GM12878 (cell line): ENCODE data around the gene FAM177B. TPM values are rescaled to one million over a fixed set of nuclear protein-coding genes. Genes with fewer than 3 reads are reported as not detected.

Experiments
- ATAC-seq: fragments of 200-7000 bp; cut with Tn5 transposase; 3 replicates; pipeline ENCODE4 v1.9.1; 2020; ENCODE audit warnings: mild to moderate bottlenecking, moderate library complexity
- BruUV-seq: library from RNA; stranded (reverse); fragments of 400-500 nt; replicated peaks from 2 replicates; lab custom pipeline; 2021; lab: Mats Ljungman, UMichigan
- CTCF ChIA-PET: fragments of 300-600 bp; sonication (Branson Sonifier 250); formaldehyde crosslinking; extraction: SDS; loops from one replicate; lab custom pipeline; 2021; ENCODE audit warnings: inconsistent platforms; lab: Yijun Ruan, JAX
- POLR2A ChIA-PET: fragments of 350-600 bp; formaldehyde crosslinking; extraction: SDS; loops from one replicate; lab custom pipeline; 2021; ENCODE audit warnings: inconsistent platforms; lab: Charles Lee
- RAD21 ChIA-PET: fragments of 300-600 bp; sonication (Branson Sonifier 250); formaldehyde crosslinking; loops from one replicate; lab custom pipeline; 2023; ENCODE audit warnings: antibody characterized with exemption; ENCODE audit not compliant: unreplicated experiment; lab: Charles Lee
- SMC1A ChIA-PET: fragments of 300-600 bp; sonication (Branson Sonifier 250); formaldehyde crosslinking; loops from one replicate; lab custom pipeline; 2023; ENCODE audit not compliant: unreplicated experiment, uncharacterized antibody; lab: Charles Lee
- DNase-seq: peaks from one replicate; pipeline ENCODE4 v3.0.0-alpha.2; 2011; ENCODE audit warnings: low read depth, low spot score
- FAIRE-seq: peaks from 3 replicates; lab custom pipeline; 2011; peaks lifted over from hg19 to GRCh38; lab: Jason Lieb, UNC
- H2AFZ ChIP-seq: 2 replicates; pipeline ENCODE4 v1.6.0; 2011; ENCODE audit warnings: low read depth, low read length, control low read depth; ENCODE audit not compliant: control insufficient read depth
- H3K27ac ChIP-seq: 2 replicates; pipeline ENCODE4 v1.5.1; 2011; ENCODE audit warnings: control low read depth; ENCODE audit not compliant: control insufficient read depth, insufficient read depth
- H3K27me3 ChIP-seq, 2 experiments: replicated peaks in 1 of 2; 2 replicates each; pipeline versions ENCODE4 v1.6.0 to v1.6.1; 2011; ENCODE audit warnings: low read length in 1 of 2; ENCODE audit not compliant: control insufficient read depth in 2 of 2, insufficient read depth in 2 of 2
- H3K36me3 ChIP-seq, 2 experiments: 2 replicates each; pipeline ENCODE4 v1.5.1; 2011; ENCODE audit warnings: low read length in 1 of 2; ENCODE audit not compliant: control insufficient read depth in 2 of 2, insufficient read depth in 2 of 2
- H3K4me1 ChIP-seq: 2 replicates; pipeline ENCODE4 v1.6.1; 2011; ENCODE audit warnings: mild to moderate bottlenecking, low read length, moderate library complexity, mixed read lengths; ENCODE audit not compliant: control insufficient read depth, insufficient read depth
- H3K4me2 ChIP-seq: 2 replicates; pipeline ENCODE4 v1.6.0; 2011; ENCODE audit warnings: control low read depth; ENCODE audit not compliant: control insufficient read depth, insufficient read depth
- H3K4me3 ChIP-seq: fragments of 200-600 bp; sonication (generic); 2 replicates; pipeline ENCODE4 v1.5.1; 2016
- H3K79me2 ChIP-seq: 2 replicates; pipeline ENCODE4 v1.6.0; 2011; ENCODE audit warnings: low read length; ENCODE audit not compliant: control insufficient read depth, insufficient read depth
- H3K9ac ChIP-seq: 2 replicates; pipeline ENCODE4 v1.8.0; 2011; ENCODE audit warnings: low read length, control low read depth, mixed read lengths; ENCODE audit not compliant: control insufficient read depth, insufficient read depth
- H3K9me3 ChIP-seq: replicated peaks from 3 replicates; pipeline ENCODE4 v1.5.1; 2011; ENCODE audit warnings: mild to moderate bottlenecking, low read length; ENCODE audit not compliant: control insufficient read depth, insufficient read depth
- H4K20me1 ChIP-seq: 2 replicates; pipeline ENCODE4 v1.6.0; 2011; ENCODE audit not compliant: control insufficient read depth, insufficient read depth
- CBFB ChIP-seq: IDR thresholded peaks from 2 replicates; pipeline ENCODE4 v1.6.1; 2016; ENCODE audit warnings: antibody characterized with exemption, low read depth
- CEBPB ChIP-seq, 2 experiments: fragments of 150-350 bp in 1 of 2; IDR thresholded peaks; 2 replicates each; pipeline ENCODE4 v1.6.1; 2012 to 2014; ENCODE audit warnings: low read depth in 2 of 2, low read length in 2 of 2, borderline replicate concordance in 1 of 2, inconsistent platforms in 1 of 2
- GATAD2B ChIP-seq: fragments of 450-650 bp; conservative IDR thresholded peaks from 2 replicates; pipeline ENCODE4 v1.6.1; 2017; ENCODE audit warnings: low read depth, mild to moderate bottlenecking, moderate library complexity
- IKZF1 ChIP-seq: fragments of 450-650 bp; conservative IDR thresholded peaks from 2 replicates; pipeline ENCODE4 v1.6.1; 2017; ENCODE audit warnings: antibody characterized with exemption, mild to moderate bottlenecking
- JUNB ChIP-seq: IDR thresholded peaks from 2 replicates; pipeline ENCODE4 v1.6.1; 2016; ENCODE audit warnings: antibody characterized with exemption, mild to moderate bottlenecking
- NBN ChIP-seq: fragments of 450-650 bp; IDR thresholded peaks from 2 replicates; pipeline ENCODE4 v1.6.1; 2016
- RCOR1 ChIP-seq: conservative IDR thresholded peaks from 2 replicates; pipeline ENCODE4 v1.6.1; 2012; ENCODE audit warnings: low read depth, low read length, improper control_type of control experiment
- SMAD5 ChIP-seq: IDR thresholded peaks from 2 replicates; pipeline ENCODE4 v1.6.1; 2016; ENCODE audit warnings: antibody characterized with exemption, low read depth
- SRF ChIP-seq, 2 experiments: IDR thresholded peaks; 2 replicates each; pipeline ENCODE4 v1.6.1; 2011; ENCODE audit warnings: low read depth in 2 of 2, low read length in 2 of 2, mild to moderate bottlenecking in 1 of 2, moderate library complexity in 1 of 2
- ZNF274 ChIP-seq: IDR thresholded peaks from one replicate; pipeline ENCODE4 v1.8.0; 2011; ENCODE audit not compliant: insufficient read length, insufficient read depth
- WGBS: methylation state at CpG from one replicate; pipeline ENCODE4 v1.1.6; 2016; ENCODE audit warnings: low lambda C conversion rate; ENCODE audit not compliant: insufficient replicate concordance, insufficient coverage; ENCODE audit errors: missing lambda C conversion rate; 5-methylcytosine and 5-hydroxymethylcytosine counted together
- in situ Hi-C: fragments of 300-500 bp; cut with MboI; formaldehyde crosslinking; loops from 9 replicates; pipeline ENCODE4 v1.14.3; 2018; ENCODE audit warnings: mixed read lengths
- intact Hi-C: fragments of 100-400 bp; cut with micrococcal nuclease; formaldehyde crosslinking; loops from one replicate; pipeline ENCODE4 v1.14.2; 2022; ENCODE audit not compliant: unreplicated experiment
- polyA plus RNA-seq, 11 experiments: library from polyadenylated mRNA; depleted of rRNA in 4 of 11; unstranded in 6 of 11; stranded (reverse) in 5 of 11; fragments of >200 nt; fragmentation: Nextera tagmentation in 4 of 11; fragmentation: Illumina TruSeq in 1 of 11; extraction: Ambion mirVana in 4 of 11; extraction: Trizol in 1 of 11; gene quantifications; 1 replicate in 1 of 11; 2 replicates in 10 of 11; pipeline versions ENCODE4 v1.2.1 to v1.2.3, GENCODE V29; 2011 to 2016; ENCODE audit warnings: inconsistent platforms in 2 of 11, missing spikeins in 2 of 11, low read depth in 1 of 11
- total RNA-seq, 4 experiments: library from RNA; depleted of rRNA in 3 of 4; stranded (reverse); fragments of >200 nt in 3 of 4; fragmentation: Illumina TruSeq in 1 of 4; extraction: Trizol in 1 of 4; gene quantifications; 2 replicates each; pipeline versions ENCODE4 v1.2.1 to v1.2.3, GENCODE V29; 2013 to 2021
- TF ChIP-seq, protein P1 (sequence below): fragments of 450-650 bp; IDR thresholded peaks from 2 replicates; pipeline ENCODE4 v1.6.1; 2018; ENCODE audit warnings: borderline replicate concordance, mild to moderate bottlenecking; ENCODE audit not compliant: partially characterized antibody
- TF ChIP-seq, protein P2 (sequence below), 3 experiments: IDR thresholded peaks in 2 of 3; conservative IDR thresholded peaks in 1 of 3; 2 replicates each; pipeline ENCODE4 v1.5.1; 2011; ENCODE audit warnings: low read depth in 3 of 3, low read length in 3 of 3, mild to moderate bottlenecking in 3 of 3, control low read depth in 2 of 3, moderate library complexity in 2 of 3, inconsistent platforms in 1 of 3, mixed read lengths in 1 of 3; ENCODE audit not compliant: control insufficient read depth in 2 of 3, insufficient read depth in 1 of 3; ENCODE audit errors: extremely low read depth in 1 of 3
- TF ChIP-seq, protein P3 (sequence below): fragments of 450-650 bp; IDR thresholded peaks from 2 replicates; pipeline ENCODE4 v1.6.1; 2017; ENCODE audit warnings: mild to moderate bottlenecking, low read depth, inconsistent platforms; ENCODE audit not compliant: poor library complexity, severe bottlenecking

The FAM177B gene
- total and polyA plus RNA-seq, 10 of the 15 experiments (the other 5 are each of a cell fraction or from before 2014, with no cell fraction given) = 0.06 TPM; not detected in 9

DNA sequence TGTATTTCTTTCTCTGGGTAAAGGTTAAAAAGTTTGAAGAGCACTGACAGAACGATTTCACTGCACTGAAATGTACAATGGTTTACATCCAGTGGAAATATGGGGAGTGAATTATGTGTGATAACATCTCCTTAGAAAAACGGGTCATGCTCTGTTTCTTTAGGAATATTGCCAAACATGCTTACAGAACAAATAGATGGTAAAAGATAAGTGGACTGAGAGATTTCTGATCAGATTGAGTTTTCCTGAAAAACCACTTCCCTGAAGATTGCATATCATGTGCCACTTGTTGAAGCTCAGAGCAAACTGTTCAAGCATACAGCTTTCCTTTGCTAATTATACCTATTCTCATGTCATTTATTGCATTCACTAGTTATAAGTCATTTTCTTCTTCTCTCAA is 47.9 kb downstream of the FAM177B start (continued):
- TF ChIP-seq, protein P1, sequence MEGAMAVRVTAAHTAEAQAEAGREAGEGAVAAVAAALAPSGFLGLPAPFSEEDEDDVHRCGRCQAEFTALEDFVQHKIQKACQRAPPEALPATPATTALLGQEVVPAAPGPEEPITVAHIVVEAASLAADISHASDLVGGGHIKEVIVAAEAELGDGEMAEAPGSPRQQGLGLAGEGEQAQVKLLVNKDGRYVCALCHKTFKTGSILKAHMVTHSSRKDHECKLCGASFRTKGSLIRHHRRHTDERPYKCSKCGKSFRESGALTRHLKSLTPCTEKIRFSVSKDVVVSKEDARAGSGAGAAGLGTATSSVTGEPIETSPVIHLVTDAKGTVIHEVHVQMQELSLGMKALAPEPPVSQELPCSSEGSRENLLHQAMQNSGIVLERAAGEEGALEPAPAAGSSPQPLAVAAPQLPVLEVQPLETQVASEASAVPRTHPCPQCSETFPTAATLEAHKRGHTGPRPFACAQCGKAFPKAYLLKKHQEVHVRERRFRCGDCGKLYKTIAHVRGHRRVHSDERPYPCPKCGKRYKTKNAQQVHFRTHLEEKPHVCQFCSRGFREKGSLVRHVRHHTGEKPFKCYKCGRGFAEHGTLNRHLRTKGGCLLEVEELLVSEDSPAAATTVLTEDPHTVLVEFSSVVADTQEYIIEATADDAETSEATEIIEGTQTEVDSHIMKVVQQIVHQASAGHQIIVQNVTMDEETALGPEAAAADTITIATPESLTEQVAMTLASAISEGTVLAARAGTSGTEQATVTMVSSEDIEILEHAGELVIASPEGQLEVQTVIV = no peak

DNA sequence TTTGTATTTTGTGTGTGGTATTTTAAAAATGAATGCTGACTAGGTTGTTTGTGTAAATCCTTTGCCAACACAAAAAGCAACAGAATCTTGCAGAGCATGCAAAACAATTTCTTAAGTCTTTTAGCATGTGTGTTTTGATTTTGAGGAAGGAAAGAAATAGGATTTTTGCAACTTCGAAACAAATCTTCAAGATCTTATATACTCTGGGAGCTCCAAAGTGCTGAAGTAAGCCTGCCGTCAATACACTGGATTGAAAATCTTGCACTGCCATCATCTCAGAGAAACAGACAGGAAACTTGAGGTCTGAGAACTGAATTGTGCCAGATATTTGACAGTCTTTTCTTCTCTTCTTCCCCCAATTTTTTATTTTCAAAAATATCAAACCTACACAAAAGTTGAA is 48.5 kb downstream of the FAM177B start:
- in situ Hi-C loops (no loop called here), intact Hi-C loops (no loop called here)
- ChIA-PET RAD21 (no interaction called here), CTCF (no interaction called here), POLR2A (no interaction called here), SMC1A (interaction anchor here (0.9 kb wide), 1 partner anchor 47 kb away, joined by 3 read pairs; no protein-coding TSS in a partner anchor)
- no peaks in the 10 kb centered on the region for H4K20me1 ChIP-seq
- DNase-seq (no peak), FAIRE-seq (no peak), ATAC-seq (no peak)
- H3K9me3 ChIP-seq = peaks cover 7% of the 10 kb centered on the region
- WGBS = 50% methylated on average over 2 of the region's 2 CpGs
- H3K4me2 ChIP-seq = no peak overlapping the region
- H3K9ac ChIP-seq = no peak overlapping the region
- no peaks in the 10 kb centered on the region for H3K36me3 ChIP-seq
- BruUV-seq = no TSS peak
- H3K79me2 ChIP-seq = no peaks in the 10 kb centered on the region
- no peak overlapping the region for H3K27ac ChIP-seq
- no peak overlapping the region for H2AFZ ChIP-seq
- H3K27me3 ChIP-seq = peaks cover 0 to 2% of the 10 kb centered on the region in 2 experiments; a peak in 2 of 4 replicates
- H3K4me1 ChIP-seq = no peaks in the 10 kb centered on the region; the same call in 1 of the 2 replicates
- no peak overlapping the region for H3K4me3 ChIP-seq
- TF ChIP-seq GATAD2B = no peak
- no peak for TF ChIP-seq ZNF274
- no peak for TF ChIP-seq IKZF1
- TF ChIP-seq RCOR1 = no peak
- TF ChIP-seq SMAD5 = no peak
- TF ChIP-seq, protein P2, sequence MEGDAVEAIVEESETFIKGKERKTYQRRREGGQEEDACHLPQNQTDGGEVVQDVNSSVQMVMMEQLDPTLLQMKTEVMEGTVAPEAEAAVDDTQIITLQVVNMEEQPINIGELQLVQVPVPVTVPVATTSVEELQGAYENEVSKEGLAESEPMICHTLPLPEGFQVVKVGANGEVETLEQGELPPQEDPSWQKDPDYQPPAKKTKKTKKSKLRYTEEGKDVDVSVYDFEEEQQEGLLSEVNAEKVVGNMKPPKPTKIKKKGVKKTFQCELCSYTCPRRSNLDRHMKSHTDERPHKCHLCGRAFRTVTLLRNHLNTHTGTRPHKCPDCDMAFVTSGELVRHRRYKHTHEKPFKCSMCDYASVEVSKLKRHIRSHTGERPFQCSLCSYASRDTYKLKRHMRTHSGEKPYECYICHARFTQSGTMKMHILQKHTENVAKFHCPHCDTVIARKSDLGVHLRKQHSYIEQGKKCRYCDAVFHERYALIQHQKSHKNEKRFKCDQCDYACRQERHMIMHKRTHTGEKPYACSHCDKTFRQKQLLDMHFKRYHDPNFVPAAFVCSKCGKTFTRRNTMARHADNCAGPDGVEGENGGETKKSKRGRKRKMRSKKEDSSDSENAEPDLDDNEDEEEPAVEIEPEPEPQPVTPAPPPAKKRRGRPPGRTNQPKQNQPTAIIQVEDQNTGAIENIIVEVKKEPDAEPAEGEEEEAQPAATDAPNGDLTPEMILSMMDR (IDR thresholded peaks at IDR 0.05 in 2 of 3, conservative IDR thresholded peaks at IDR 0.05 in 1 of 3; ENCODE audit: control insufficient read depth in 2 of 3, extremely low read depth in 1 of 3, insufficient read depth in 1 of 3, low read depth in 3 of 3, low read length in 3 of 3) = no peak
- no peak for TF ChIP-seq NBN
- no peak for TF ChIP-seq SRF (IDR thresholded peaks at IDR 0.05; ENCODE audit: low read depth in 2 of 2, low read length in 2 of 2)
- TF ChIP-seq, protein P3, sequence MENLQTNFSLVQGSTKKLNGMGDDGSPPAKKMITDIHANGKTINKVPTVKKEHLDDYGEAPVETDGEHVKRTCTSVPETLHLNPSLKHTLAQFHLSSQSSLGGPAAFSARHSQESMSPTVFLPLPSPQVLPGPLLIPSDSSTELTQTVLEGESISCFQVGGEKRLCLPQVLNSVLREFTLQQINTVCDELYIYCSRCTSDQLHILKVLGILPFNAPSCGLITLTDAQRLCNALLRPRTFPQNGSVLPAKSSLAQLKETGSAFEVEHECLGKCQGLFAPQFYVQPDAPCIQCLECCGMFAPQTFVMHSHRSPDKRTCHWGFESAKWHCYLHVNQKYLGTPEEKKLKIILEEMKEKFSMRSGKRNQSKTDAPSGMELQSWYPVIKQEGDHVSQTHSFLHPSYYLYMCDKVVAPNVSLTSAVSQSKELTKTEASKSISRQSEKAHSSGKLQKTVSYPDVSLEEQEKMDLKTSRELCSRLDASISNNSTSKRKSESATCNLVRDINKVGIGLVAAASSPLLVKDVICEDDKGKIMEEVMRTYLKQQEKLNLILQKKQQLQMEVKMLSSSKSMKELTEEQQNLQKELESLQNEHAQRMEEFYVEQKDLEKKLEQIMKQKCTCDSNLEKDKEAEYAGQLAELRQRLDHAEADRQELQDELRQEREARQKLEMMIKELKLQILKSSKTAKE = no peak
- no peak for TF ChIP-seq CEBPB (IDR thresholded peaks at IDR 0.05; ENCODE audit: borderline replicate concordance in 1 of 2, low read depth in 2 of 2, low read length in 2 of 2)
- no peak for TF ChIP-seq CBFB
- no peak for TF ChIP-seq JUNB
